DMS 273 (cell line): ENCODE data around the gene MLX.

Experiments used
- DNase-seq: peaks from one replicate; lab custom pipeline; 2025; ENCODE audit not compliant: unreplicated experiment; lab: John Stamatoyannopoulos, UW

The MLX gene

GRCh38 chr17:42578282-42578869 is 11.5 kb downstream of the MLX start:
- DNase-seq = peak; percentile 93

GRCh38 chr17:42579794-42580551 is 13.1 kb downstream of the MLX start:
- no peak for DNase-seq

GRCh38 chr17:42581744-42582270 is 14.9 kb downstream of the MLX start:
- DNase-seq = no peak

GRCh38 chr17:42584880-42585279 is 18.0 kb downstream of the MLX start:
- no peak for DNase-seq

- no peak for DNase-seq
Measured at GRCh38 chr17:42585353-42585752, 18.5 kb downstream of the MLX start.

- DNase-seq = no peak
Measured at GRCh38 chr17:42586514-42587230, 19.8 kb downstream of the MLX start.

GRCh38 chr17:42590886-42591285 is 24.0 kb downstream of the MLX start:
- no peak for DNase-seq

GRCh38 chr17:42591411-42591810 is 24.5 kb downstream of the MLX start:
- DNase-seq = no peak

- DNase-seq = no peak
Measured at GRCh38 chr17:42596386-42596785, 29.5 kb downstream of the MLX start.

GRCh38 chr17:42598905-42599304 is 32.0 kb downstream of the MLX start:
- peak; percentile 87 for DNase-seq

- no peak for DNase-seq
Measured at GRCh38 chr17:42603318-42603717, 36.4 kb downstream of the MLX start.

- DNase-seq = no peak
Measured at GRCh38 chr17:42607769-42608168, 40.9 kb downstream of the MLX start.

- DNase-seq = peak; percentile 55
Measured at GRCh38 chr17:42608305-42609181, 41.6 kb downstream of the MLX start.

GRCh38 chr17:42609182-42609813 is 42.4 kb downstream of the MLX start, which contains the start of the genes RETREG3 and TUBG1:
Gene RETREG3, minus strand, starts transcription at chr17:42609374. Its CDS starts 50 bp downstream, at chr17:42609324.
Gene TUBG1, plus strand, starts transcription at chr17:42609683. Its CDS starts 55 bp downstream, at chr17:42609738.
- peak; percentile 100 for DNase-seq

- peak; percentile 61 for DNase-seq
Measured at GRCh38 chr17:42609814-42610801, 43.2 kb downstream of the MLX start.

GRCh38 chr17:42612013-42612412 is 45.1 kb downstream of the MLX start:
- no peak for DNase-seq

GRCh38 chr17:42613699-42614295 is 46.9 kb downstream of the MLX start:
- DNase-seq = no peak

GRCh38 chr17:42617956-42618431 is 51.1 kb downstream of the MLX start:
- DNase-seq = peak; percentile 63
